Nephron progenitor cell (in vitro differentiated cells): ENCODE data around the gene MEF2B.

Experiments used
- DNase-seq: peaks from one replicate; pipeline ENCODE4 v3.0.0; 2021
- H3K27ac Mint-ChIP-seq: 2 replicates; pipeline ENCODE4 v1.8.0; 2021; ENCODE audit warnings: mild to moderate bottlenecking, moderate library complexity, mixed read lengths
- H3K27me3 Mint-ChIP-seq: 2 replicates; pipeline ENCODE4 v1.8.0; 2021; ENCODE audit warnings: mild to moderate bottlenecking, low read depth, mixed read lengths; ENCODE audit not compliant: poor library complexity
- H3K36me3 Mint-ChIP-seq: 2 replicates; pipeline ENCODE4 v1.8.0; 2021; ENCODE audit warnings: low read depth, mixed read lengths
- H3K4me1 Mint-ChIP-seq: 2 replicates; pipeline ENCODE4 v1.8.0; 2021; ENCODE audit warnings: mixed read lengths
- H3K4me3 Mint-ChIP-seq: 2 replicates; pipeline ENCODE4 v1.8.0; 2021; ENCODE audit warnings: mild to moderate bottlenecking, moderate library complexity, mixed read lengths
- H3K9me3 Mint-ChIP-seq: 2 replicates; pipeline ENCODE4 v1.8.0; 2021; ENCODE audit warnings: mild to moderate bottlenecking, moderate library complexity, mixed read lengths
- TF ChIP-seq, protein P1 (sequence below): fragments of 200-600 bp; sonication (generic); IDR thresholded peaks from 2 replicates; pipeline ENCODE4 v1.5.0; 2021; ENCODE audit warnings: antibody characterized with exemption

Gene MEF2B

DNA sequence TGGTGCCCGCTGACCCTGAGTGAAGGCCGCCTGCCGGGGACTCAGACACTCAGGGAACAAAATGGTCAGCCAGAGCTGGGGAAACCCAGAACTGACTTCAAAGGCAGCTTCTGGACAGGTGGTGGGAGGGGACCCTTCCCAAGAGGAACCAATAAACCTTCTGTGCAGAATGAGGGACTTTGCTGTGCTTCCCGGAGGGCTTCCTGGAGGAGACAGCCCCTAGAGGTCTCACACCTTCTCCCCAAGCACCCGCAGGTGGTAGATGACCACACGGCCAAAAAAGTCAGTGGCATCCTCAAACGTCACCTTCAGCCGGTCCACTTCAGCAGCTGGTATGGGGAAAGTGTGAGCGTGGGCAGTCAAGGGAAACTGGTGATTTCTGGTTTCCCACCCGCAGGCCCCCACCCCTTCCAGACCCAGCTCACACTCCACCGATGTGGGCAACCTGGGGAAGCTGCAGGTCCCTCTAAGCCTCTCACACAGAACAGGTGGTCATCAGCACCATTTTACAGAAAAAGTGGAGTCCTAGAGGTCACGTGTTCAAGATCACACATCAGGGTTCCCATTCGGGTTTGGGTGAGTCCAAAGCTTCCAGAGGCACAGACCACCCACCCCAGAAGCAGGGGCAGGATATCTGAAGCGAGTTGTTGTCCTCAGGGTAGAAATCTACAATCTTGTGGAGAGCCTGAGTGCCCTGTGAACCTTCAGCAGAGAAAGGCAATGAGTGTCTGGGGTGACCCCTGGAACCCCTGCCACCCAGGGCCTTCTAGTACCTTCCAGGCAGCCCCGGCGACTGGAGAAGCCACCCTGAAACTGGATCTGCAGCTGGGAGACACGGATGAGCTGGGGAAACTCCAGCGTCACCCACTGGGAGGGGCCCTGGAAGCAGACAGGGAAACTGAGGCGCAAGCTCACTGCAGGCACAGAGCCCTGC lies 31.9 kb upstream of the MEF2B start:
- TF ChIP-seq, protein P1, sequence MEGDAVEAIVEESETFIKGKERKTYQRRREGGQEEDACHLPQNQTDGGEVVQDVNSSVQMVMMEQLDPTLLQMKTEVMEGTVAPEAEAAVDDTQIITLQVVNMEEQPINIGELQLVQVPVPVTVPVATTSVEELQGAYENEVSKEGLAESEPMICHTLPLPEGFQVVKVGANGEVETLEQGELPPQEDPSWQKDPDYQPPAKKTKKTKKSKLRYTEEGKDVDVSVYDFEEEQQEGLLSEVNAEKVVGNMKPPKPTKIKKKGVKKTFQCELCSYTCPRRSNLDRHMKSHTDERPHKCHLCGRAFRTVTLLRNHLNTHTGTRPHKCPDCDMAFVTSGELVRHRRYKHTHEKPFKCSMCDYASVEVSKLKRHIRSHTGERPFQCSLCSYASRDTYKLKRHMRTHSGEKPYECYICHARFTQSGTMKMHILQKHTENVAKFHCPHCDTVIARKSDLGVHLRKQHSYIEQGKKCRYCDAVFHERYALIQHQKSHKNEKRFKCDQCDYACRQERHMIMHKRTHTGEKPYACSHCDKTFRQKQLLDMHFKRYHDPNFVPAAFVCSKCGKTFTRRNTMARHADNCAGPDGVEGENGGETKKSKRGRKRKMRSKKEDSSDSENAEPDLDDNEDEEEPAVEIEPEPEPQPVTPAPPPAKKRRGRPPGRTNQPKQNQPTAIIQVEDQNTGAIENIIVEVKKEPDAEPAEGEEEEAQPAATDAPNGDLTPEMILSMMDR, result no peak
- peaks cover 14% of the 10 kb centered on the region for H3K4me1 Mint-ChIP-seq
- peaks cover 39% of the 10 kb centered on the region for H3K27me3 Mint-ChIP-seq
- peaks cover 3% of the 10 kb centered on the region for H3K9me3 Mint-ChIP-seq
- H3K4me3 Mint-ChIP-seq, result peak overlapping the region; percentile 88
- peaks cover 34% of the 10 kb centered on the region for H3K36me3 Mint-ChIP-seq
- DNase-seq, result no peak
- peak overlapping the region; percentile 90 for H3K27ac Mint-ChIP-seq

DNA sequence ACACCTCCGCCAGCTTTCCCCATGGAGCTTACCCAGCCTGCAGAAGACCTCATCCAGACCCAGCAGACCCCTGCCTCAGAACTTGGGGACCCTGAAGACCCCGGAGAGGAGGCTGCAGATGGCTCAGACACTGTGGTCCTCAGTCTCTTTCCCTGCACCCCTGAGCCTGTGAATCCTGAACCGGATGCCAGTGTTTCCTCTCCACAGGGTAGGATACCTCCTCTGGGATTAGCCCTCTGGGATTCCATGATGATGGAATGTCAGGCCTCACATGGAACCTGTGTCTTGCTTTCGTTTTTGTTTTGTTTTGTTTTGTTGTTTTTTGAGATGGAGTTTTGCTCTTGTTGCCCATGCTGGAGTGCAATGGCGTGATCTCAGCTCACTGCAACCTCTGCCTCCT lies 23.9 kb upstream of the MEF2B start:
- peaks cover 24% of the 10 kb centered on the region for H3K36me3 Mint-ChIP-seq
- peak overlapping the region; percentile 16 for H3K27ac Mint-ChIP-seq
- H3K4me3 Mint-ChIP-seq, result peak overlapping the region; percentile 98
- H3K4me1 Mint-ChIP-seq, result peaks cover 42% of the 10 kb centered on the region
- no peak for DNase-seq
- TF ChIP-seq, protein P1, result no peak
- no peaks in the 10 kb centered on the region for H3K27me3 Mint-ChIP-seq
- no peaks in the 10 kb centered on the region for H3K9me3 Mint-ChIP-seq

GRCh38 chr19:19192910-19193423 lies 22.9 kb upstream of the MEF2B start:
- H3K9me3 Mint-ChIP-seq, result no peaks in the 10 kb centered on the region
- DNase-seq, result no peak
- H3K4me1 Mint-ChIP-seq, result peaks cover 42% of the 10 kb centered on the region
- H3K4me3 Mint-ChIP-seq, result peak overlapping the region; percentile 98
- peaks cover 15% of the 10 kb centered on the region for H3K36me3 Mint-ChIP-seq
- H3K27me3 Mint-ChIP-seq, result no peaks in the 10 kb centered on the region
- H3K27ac Mint-ChIP-seq, result peak overlapping the region; percentile 69
- TF ChIP-seq, protein P1, result no peak

DNA sequence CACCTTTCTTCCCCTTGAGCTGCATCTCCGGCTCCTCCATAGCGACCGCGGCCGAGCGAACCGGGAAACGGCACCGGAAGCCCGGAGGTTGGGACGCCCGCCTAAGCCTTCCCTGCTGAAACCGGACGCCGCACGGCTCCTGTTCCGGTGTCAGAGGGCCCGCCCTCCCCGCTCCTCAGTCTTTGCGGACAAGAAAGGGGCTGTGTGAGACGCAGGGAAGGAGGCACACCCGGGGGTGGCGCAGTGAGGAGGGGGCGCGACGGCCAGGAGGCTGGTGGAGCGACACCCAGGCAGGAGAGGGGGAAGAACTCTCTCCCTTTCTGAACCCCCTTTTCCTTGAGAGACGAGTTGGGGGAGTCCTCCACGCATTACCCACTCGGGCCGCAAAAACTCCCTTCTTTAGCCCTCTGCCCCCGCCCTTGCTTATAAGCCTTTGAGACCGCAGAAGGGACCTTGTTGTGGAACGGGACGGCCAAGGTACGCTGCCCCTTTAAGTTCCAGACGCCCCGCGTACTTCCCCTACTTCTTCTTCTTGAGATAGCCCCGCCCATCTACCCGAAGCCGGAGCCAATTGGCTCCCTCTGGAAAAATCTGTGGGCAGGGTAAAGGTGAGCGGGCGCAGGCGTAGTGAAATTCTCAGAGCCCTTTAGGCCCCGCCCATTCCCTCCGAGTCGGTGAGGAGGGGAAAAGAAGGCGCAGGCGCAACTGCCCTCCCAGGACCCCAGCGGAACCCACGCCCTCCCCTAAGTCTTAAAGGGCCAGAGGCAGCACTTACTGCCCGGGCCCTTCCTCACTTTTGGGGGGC lies 22.2 kb upstream of the MEF2B start, which contains the start of the genes BORCS8 and RFXANK:
BORCS8 (minus strand) TSS at position 75 of the 805 bp plus-strand sequence; CDS start at position 40, 35 bp downstream.
RFXANK (plus strand) TSS at position 181 of the 805 bp plus-strand sequence. CDS start 1,689 bp downstream, outside the sequence.
- H3K27me3 Mint-ChIP-seq, result no peaks in the 10 kb centered on the region
- peaks cover 11% of the 10 kb centered on the region for H3K36me3 Mint-ChIP-seq
- peak within 1 kb of the TSS; percentile 98 for H3K4me3 Mint-ChIP-seq
- H3K27ac Mint-ChIP-seq, result peak within 1 kb of the TSS; percentile 99
- peak; percentile 99 for DNase-seq
- H3K4me1 Mint-ChIP-seq, result peaks cover 42% of the 10 kb centered on the region
- TF ChIP-seq, protein P1, result no peak
- no peaks in the 10 kb centered on the region for H3K9me3 Mint-ChIP-seq

GRCh38 chr19:19191768-19192077 lies 21.7 kb upstream of the MEF2B start:
- no peak for DNase-seq
- H3K4me3 Mint-ChIP-seq, result peak overlapping the region; percentile 98
- peaks cover 14% of the 10 kb centered on the region for H3K36me3 Mint-ChIP-seq
- H3K9me3 Mint-ChIP-seq, result no peaks in the 10 kb centered on the region
- H3K27me3 Mint-ChIP-seq, result no peaks in the 10 kb centered on the region
- TF ChIP-seq, protein P1, result no peak
- peak overlapping the region; percentile 99 for H3K27ac Mint-ChIP-seq
- H3K4me1 Mint-ChIP-seq, result peaks cover 42% of the 10 kb centered on the region
